GM23338 (cell line): ENCODE results near the gene RBM28.

Experiments used
- CREB1 ChIP-seq: fragments of 250-450 bp; sonication (Bioruptor Pico); IDR thresholded peaks from 2 replicates; pipeline ENCODE4 v1.5.0; 2020; ENCODE audit warnings: low read depth, mild to moderate bottlenecking, moderate library complexity
- CTCF ChIP-seq, 2 experiments: fragments of 200-600 bp in 1 of 2; sonication (generic) in 1 of 2; conservative IDR thresholded peaks; 2 replicates each; pipeline versions ENCODE4 v1.5.1 to v1.6.1; 2016 to 2017; ENCODE audit warnings: antibody characterized with exemption in 2 of 2, low read depth in 2 of 2, mild to moderate bottlenecking in 2 of 2, moderate library complexity in 1 of 2
- ETS1 ChIP-seq: IDR thresholded peaks from 2 replicates; pipeline ENCODE4 v1.6.1; 2016; ENCODE audit warnings: antibody characterized with exemption
- EZH2 ChIP-seq: fragments of 200-600 bp; sonication (generic); IDR thresholded peaks from one replicate; pipeline ENCODE4 v1.8.0; 2017; ENCODE audit warnings: antibody characterized with exemption, mild to moderate bottlenecking, low read depth; ENCODE audit not compliant: unreplicated experiment
- EZH2phosphoT487 ChIP-seq: fragments of 200-600 bp; sonication (generic); IDR thresholded peaks from one replicate; pipeline ENCODE4 v1.8.1; 2018; ENCODE audit warnings: antibody characterized with exemption; ENCODE audit not compliant: unreplicated experiment
- JUNB ChIP-seq: IDR thresholded peaks from one replicate; pipeline ENCODE4 v1.6.1; 2016; ENCODE audit warnings: antibody characterized with exemption; ENCODE audit not compliant: unreplicated experiment
- NANOG ChIP-seq: IDR thresholded peaks from 2 replicates; pipeline ENCODE4 v1.6.1; 2016; ENCODE audit warnings: antibody characterized with exemption, borderline replicate concordance
- POLR2AphosphoS5 ChIP-seq: IDR thresholded peaks from 2 replicates; pipeline ENCODE4 v1.6.1; 2016; ENCODE audit warnings: antibody characterized with exemption, low read depth
- REST ChIP-seq: IDR thresholded peaks from one replicate; pipeline ENCODE4 v1.6.1; 2018; ENCODE audit warnings: antibody characterized with exemption; ENCODE audit not compliant: unreplicated experiment
- STAT1 ChIP-seq: IDR thresholded peaks from one replicate; pipeline ENCODE4 v1.6.1; 2016; ENCODE audit warnings: antibody characterized with exemption; ENCODE audit not compliant: unreplicated experiment
- ZNF114 ChIP-seq: fragments of 250-450 bp; sonication (Bioruptor Pico); IDR thresholded peaks from 2 replicates; pipeline ENCODE4 v1.5.0; 2020; ENCODE audit warnings: mild to moderate bottlenecking, moderate library complexity
- ZNF331 ChIP-seq: fragments of 250-450 bp; sonication (Bioruptor Pico); IDR thresholded peaks from 2 replicates; pipeline ENCODE4 v1.5.0; 2020; ENCODE audit warnings: low read depth, mild to moderate bottlenecking, moderate library complexity
- TF ChIP-seq, protein P1 (sequence below): fragments of 250-450 bp; sonication (Bioruptor Pico); IDR thresholded peaks from 2 replicates; pipeline ENCODE4 v1.5.0; 2020; ENCODE audit warnings: mild to moderate bottlenecking, moderate library complexity

- TF ChIP-seq POLR2AphosphoS5 (no peak), CTCF (conservative IDR thresholded peaks at IDR 0.05; ENCODE audit: low read depth in 2 of 2) (no peak), EZH2 (no peak), EZH2phosphoT487 (no peak), REST (no peak), ZNF114 (CRISPR knock-in tag) (no peak), JUNB (no peak), ETS1 (no peak), ZNF331 (CRISPR knock-in tag) (no peak), CREB1 (no peak), NANOG (no peak), STAT1 (no peak)
- TF ChIP-seq, protein P1, sequence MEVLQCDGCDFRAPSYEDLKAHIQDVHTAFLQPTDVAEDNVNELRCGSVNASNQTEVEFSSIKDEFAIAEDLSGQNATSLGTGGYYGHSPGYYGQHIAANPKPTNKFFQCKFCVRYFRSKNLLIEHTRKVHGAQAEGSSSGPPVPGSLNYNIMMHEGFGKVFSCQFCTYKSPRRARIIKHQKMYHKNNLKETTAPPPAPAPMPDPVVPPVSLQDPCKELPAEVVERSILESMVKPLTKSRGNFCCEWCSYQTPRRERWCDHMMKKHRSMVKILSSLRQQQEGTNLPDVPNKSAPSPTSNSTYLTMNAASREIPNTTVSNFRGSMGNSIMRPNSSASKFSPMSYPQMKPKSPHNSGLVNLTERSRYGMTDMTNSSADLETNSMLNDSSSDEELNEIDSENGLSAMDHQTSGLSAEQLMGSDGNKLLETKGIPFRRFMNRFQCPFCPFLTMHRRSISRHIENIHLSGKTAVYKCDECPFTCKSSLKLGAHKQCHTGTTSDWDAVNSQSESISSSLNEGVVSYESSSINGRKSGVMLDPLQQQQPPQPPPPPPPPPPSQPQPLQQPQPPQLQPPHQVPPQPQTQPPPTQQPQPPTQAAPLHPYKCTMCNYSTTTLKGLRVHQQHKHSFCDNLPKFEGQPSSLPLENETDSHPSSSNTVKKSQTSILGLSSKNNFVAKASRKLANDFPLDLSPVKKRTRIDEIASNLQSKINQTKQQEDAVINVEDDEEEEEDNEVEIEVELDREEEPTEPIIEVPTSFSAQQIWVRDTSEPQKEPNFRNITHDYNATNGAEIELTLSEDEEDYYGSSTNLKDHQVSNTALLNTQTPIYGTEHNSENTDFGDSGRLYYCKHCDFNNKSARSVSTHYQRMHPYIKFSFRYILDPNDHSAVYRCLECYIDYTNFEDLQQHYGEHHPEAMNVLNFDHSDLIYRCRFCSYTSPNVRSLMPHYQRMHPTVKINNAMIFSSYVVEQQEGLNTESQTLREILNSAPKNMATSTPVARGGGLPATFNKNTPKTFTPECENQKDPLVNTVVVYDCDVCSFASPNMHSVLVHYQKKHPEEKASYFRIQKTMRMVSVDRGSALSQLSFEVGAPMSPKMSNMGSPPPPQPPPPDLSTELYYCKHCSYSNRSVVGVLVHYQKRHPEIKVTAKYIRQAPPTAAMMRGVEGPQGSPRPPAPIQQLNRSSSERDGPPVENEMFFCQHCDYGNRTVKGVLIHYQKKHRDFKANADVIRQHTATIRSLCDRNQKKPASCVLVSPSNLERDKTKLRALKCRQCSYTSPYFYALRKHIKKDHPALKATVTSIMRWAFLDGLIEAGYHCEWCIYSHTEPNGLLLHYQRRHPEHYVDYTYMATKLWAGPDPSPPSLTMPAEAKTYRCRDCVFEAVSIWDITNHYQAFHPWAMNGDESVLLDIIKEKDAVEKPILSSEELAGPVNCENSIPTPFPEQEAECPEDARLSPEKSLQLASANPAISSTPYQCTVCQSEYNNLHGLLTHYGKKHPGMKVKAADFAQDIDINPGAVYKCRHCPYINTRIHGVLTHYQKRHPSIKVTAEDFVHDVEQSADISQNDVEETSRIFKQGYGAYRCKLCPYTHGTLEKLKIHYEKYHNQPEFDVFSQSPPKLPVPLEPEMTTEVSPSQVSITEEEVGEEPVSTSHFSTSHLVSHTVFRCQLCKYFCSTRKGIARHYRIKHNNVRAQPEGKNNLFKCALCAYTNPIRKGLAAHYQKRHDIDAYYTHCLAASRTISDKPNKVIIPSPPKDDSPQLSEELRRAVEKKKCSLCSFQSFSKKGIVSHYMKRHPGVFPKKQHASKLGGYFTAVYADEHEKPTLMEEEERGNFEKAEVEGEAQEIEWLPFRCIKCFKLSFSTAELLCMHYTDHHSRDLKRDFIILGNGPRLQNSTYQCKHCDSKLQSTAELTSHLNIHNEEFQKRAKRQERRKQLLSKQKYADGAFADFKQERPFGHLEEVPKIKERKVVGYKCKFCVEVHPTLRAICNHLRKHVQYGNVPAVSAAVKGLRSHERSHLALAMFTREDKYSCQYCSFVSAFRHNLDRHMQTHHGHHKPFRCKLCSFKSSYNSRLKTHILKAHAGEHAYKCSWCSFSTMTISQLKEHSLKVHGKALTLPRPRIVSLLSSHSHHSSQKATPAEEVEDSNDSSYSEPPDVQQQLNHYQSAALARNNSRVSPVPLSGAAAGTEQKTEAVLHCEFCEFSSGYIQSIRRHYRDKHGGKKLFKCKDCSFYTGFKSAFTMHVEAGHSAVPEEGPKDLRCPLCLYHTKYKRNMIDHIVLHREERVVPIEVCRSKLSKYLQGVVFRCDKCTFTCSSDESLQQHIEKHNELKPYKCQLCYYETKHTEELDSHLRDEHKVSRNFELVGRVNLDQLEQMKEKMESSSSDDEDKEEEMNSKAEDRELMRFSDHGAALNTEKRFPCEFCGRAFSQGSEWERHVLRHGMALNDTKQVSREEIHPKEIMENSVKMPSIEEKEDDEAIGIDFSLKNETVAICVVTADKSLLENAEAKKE (CRISPR knock-in tag) = no peak
These were observed 13.0 kb upstream of the RBM28 start for GRCh38 chr7:128356546-128357216.
